Lower lobe of right lung (tissue), 2 donors: ENCODE data around the gene HRNR. TPM values are rescaled to one million over a fixed set of nuclear protein-coding genes. Genes with fewer than 3 reads are reported as not detected.
"Not testable (repeated sequence)": the region's sequence is repeated elsewhere in the genome, so short reads cannot be mapped to it uniquely, and the experiment has no call there.

Experiments
- ATAC-seq, 2 donors: fragments of 200-7000 bp; cut with Tn5 transposase; one replicate each; pipeline ENCODE4 v1.9.1; 2020 to 2022; ENCODE audit warnings: mild to moderate bottlenecking in 2 of 2, moderate library complexity in 2 of 2
- DNase-seq: peaks from one replicate; pipeline ENCODE4 v3.0.0-alpha.2; 2020
- H3K27ac ChIP-seq: fragments of 200-600 bp; one replicate; pipeline ENCODE4 v1.8.0; 2022
- H3K27me3 ChIP-seq: fragments of 200-600 bp; one replicate; pipeline ENCODE4 v1.8.0; 2022; ENCODE audit warnings: low read depth
- H3K36me3 ChIP-seq: fragments of 200-600 bp; one replicate; pipeline ENCODE4 v1.8.0; 2022; ENCODE audit warnings: mild to moderate bottlenecking
- H3K4me1 ChIP-seq: fragments of 200-600 bp; one replicate; pipeline ENCODE4 v1.8.0; 2022
- H3K4me3 ChIP-seq: fragments of 200-600 bp; one replicate; pipeline ENCODE4 v1.8.0; 2022; ENCODE audit warnings: mild to moderate bottlenecking
- H3K9me3 ChIP-seq: fragments of 200-600 bp; one replicate; pipeline ENCODE4 v1.8.0; 2022
- intact Hi-C: fragments of 100-400 bp; cut with DNase I; formaldehyde crosslinking; loops from one replicate; pipeline ENCODE4 v1.11.0; 2022
- total RNA-seq: library from RNA; stranded (reverse); fragmentation: NEBNext Ultra II Directional; extraction: Animal tissue kit (Norgen Biotek cat#: 25700); gene quantifications from one replicate; pipeline ENCODE4 v1.2.1, GENCODE V29; 2021
- TF ChIP-seq, protein P1 (sequence below): fragments of 200-600 bp; IDR thresholded peaks from one replicate; pipeline ENCODE4 v1.8.0; 2022; ENCODE audit warnings: antibody characterized with exemption, mild to moderate bottlenecking
- donor health status: DM: no; HTN: yes; CAD: no; lungs with severe emphysema.

The HRNR gene
- total RNA-seq, 1 donor from 2014 or later: not detected

DNA sequence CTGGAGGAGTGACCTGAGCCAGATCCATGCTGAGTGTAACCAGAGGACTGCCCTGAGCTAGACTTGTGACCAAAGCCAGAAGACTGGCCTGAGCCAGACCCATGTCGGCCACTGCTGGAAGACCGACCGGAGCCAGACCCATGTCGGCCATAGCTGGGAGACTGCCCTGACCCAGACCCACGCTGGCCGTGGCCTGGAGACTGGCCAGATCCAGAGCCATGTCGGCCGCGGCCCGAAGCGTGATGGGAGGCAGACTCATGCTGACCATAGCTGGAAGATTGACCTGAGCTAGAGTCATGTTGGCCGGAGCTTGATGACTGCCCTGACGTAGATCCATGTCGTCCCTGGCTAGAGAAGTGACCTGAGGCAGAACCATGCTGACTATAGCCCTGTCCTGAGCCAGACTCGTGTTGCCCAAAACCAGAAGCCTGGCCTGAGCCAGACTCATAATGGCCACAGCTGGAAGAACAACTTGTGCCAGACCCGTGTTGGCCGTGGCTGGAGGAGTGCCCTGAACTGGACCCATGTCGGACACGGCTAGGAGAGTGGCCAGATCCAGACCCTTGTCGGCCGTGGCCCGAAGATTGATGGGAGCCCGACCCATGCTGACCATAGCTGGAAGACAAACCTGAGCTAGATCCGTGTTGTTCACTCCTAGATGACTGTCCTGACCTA is 5.1 kb downstream of the HRNR start:
- Histone ChIP-seq H3K4me3 (no peak overlapping the region), H3K4me1 (no peaks in the 10 kb centered on the region), H3K27me3 (no peaks in the 10 kb centered on the region), H3K36me3 (no peaks in the 10 kb centered on the region), H3K27ac (no peak overlapping the region), H3K9me3 (no peaks in the 10 kb centered on the region)
- TF ChIP-seq, protein P1, sequence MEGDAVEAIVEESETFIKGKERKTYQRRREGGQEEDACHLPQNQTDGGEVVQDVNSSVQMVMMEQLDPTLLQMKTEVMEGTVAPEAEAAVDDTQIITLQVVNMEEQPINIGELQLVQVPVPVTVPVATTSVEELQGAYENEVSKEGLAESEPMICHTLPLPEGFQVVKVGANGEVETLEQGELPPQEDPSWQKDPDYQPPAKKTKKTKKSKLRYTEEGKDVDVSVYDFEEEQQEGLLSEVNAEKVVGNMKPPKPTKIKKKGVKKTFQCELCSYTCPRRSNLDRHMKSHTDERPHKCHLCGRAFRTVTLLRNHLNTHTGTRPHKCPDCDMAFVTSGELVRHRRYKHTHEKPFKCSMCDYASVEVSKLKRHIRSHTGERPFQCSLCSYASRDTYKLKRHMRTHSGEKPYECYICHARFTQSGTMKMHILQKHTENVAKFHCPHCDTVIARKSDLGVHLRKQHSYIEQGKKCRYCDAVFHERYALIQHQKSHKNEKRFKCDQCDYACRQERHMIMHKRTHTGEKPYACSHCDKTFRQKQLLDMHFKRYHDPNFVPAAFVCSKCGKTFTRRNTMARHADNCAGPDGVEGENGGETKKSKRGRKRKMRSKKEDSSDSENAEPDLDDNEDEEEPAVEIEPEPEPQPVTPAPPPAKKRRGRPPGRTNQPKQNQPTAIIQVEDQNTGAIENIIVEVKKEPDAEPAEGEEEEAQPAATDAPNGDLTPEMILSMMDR: no peak
- intact Hi-C loops: no loop called here
- ATAC-seq (no peak), DNase-seq (no peak)

DNA sequence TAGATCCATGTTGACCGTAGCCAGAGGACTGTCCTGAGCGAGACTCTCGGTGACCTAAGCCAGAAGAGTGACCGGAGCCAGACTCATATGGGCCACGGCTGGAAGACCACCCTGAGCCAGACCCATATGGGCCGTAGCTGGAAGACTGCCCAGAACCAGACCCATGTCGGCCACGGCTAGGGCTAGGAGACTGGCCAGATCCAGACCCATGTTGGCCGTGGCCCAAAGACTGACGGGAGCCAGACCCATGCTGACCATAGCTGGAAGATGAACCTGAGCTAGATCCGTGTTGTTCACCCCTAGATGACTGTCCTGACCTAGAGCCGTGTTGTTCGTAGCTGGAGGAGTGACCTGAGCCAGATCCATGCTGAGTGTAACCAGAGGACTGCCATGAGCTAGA is 8.4 kb downstream of the HRNR start:
- H3K4me1 ChIP-seq, H3K27me3 ChIP-seq, DNase-seq, H3K27ac ChIP-seq, H3K36me3 ChIP-seq, intact Hi-C loops, ATAC-seq, H3K4me3 ChIP-seq, H3K9me3 ChIP-seq: not testable (repeated sequence)

DNA sequence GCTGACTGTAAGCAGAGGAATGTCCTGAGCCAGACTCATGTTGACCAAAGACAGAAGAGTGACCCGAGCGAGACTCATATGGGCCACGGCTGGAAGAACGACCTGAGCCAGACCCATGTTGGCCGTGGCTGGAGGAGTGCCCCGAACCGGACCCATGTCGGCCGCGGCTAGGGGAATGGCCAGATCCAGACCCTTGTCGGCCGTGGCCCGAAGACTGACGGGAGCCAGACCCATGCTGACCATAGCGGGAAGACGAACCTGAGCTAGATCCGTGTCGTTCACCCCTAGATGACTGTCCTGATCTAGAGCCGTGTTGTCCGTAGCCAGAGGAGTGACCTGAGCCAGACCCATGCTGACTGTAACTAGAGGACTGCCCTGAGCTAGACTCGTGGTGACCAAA is 9.1 kb downstream of the HRNR start:
- intact Hi-C loops, DNase-seq, H3K27me3 ChIP-seq, H3K27ac ChIP-seq, ATAC-seq, H3K9me3 ChIP-seq, H3K4me1 ChIP-seq, H3K4me3 ChIP-seq, H3K36me3 ChIP-seq: not testable (repeated sequence)

DNA sequence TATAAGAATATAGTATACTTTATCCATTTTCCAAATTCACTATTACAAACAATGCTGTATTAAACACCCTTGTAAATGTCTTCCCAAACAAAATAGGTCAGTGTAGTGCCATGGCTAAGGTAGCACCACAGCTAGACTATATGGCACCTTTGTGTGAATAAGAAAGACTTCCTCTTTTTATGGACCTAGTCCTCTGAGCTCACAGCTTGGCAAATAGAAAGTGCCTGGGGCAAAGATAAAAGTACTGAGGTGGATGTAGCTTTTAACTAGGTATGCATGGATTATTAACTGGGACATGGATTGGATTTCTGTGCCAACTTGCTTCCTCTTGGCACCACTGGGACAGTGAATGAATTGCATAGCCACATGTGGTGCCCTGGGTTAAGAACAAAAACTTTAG is 25.0 kb downstream of the HRNR start:
- DNase-seq (no peak), ATAC-seq (no peak)
- TF ChIP-seq, protein P1: no peak
- H3K27ac ChIP-seq: no peak overlapping the region
- no peaks in the 10 kb centered on the region for H3K27me3 ChIP-seq
- no peaks in the 10 kb centered on the region for H3K9me3 ChIP-seq
- H3K4me1 ChIP-seq: no peaks in the 10 kb centered on the region
- H3K4me3 ChIP-seq: no peak overlapping the region
- H3K36me3 ChIP-seq: no peaks in the 10 kb centered on the region
- intact Hi-C loops: no loop called here

DNA sequence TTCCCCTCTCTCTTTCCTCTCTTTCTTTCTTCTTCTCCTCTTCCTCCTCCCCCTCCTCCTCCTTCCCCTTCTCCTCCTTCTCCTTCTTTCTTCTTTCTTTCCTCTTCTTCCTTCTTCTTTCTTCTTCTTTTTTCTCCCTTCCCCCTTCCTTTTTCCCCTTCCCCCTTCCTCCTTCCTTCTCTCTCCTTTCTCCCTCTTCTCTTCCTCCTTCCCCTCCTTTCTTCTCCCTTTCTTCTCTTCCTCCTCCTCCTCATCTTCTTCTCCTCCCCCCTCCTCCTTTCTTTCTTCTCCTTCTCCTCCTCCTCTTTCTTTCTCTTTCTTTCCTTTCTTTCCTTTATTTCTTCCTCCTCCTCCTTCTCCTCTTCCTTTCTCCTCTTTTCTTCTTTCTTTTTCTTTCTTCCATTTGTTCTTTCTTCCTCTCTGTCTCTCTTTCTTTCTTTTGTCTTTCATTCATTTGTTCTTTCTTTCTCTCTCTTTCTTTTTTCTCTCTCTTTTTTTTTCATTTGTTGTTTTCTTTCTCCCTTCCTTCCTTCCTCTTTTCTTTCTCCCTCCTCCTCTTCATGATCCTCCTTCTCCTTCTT is 26.5 kb downstream of the HRNR start:
- ATAC-seq: no peak
- no peaks in the 10 kb centered on the region for H3K27me3 ChIP-seq
- H3K4me3 ChIP-seq: no peak overlapping the region
- H3K36me3 ChIP-seq: no peaks in the 10 kb centered on the region
- TF ChIP-seq, protein P1: no peak
- no peak for DNase-seq
- intact Hi-C loops: no loop called here
- no peaks in the 10 kb centered on the region for H3K4me1 ChIP-seq
- H3K9me3 ChIP-seq: no peaks in the 10 kb centered on the region
- no peak overlapping the region for H3K27ac ChIP-seq

DNA sequence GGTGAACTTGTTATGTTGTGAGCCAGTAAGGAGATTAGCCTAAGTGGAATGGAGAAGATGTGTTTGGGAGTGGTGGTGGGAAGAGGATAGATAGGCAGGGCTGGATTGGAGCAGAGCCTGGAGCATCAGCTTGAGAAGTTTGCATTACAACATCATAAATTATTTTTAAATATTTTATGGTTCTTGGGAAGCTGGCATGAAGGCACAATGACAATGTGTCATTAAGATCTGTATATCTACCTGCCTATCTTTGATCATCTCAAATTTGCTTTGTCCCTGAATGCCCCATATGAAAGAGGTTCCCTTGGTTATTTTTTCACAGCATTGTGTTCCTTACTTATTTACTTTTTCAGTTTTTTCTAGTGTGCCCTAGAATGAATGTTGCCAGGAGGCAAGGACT is 32.3 kb downstream of the HRNR start:
- Histone ChIP-seq H3K4me1 (peaks cover 17% of the 10 kb centered on the region), H3K27me3 (no peaks in the 10 kb centered on the region), H3K36me3 (no peaks in the 10 kb centered on the region), H3K27ac (no peak overlapping the region), H3K9me3 (no peaks in the 10 kb centered on the region), H3K4me3 (no peak overlapping the region)
- DNase-seq (no peak), ATAC-seq (no peak)
- TF ChIP-seq, protein P1: no peak
- intact Hi-C loops: no loop called here
